GM11168 (cell line): ENCODE data around the gene TEX38.
"Not testable (repeated sequence)": the region's sequence is repeated elsewhere in the genome, so short reads cannot be mapped to it uniquely, and the experiment has no call there.

ENCODE experiments used
- in situ Hi-C: fragments of 300-500 bp; cut with MboI; formaldehyde crosslinking; loops from one replicate; pipeline ENCODE4 v1.12.0; 2022; ENCODE audit warnings: low sequenced_read_pairs; ENCODE audit not compliant: unreplicated experiment

TEX38 gene

GRCh38 chr1:46686255-46686654, 14.6 kb downstream of the TEX38 start:
- in situ Hi-C loops = no loop called here

GRCh38 chr1:46687093-46687659, 15.5 kb downstream of the TEX38 start:
- in situ Hi-C loops = no loop called here

GRCh38 chr1:46687921-46688509, 16.4 kb downstream of the TEX38 start:
- in situ Hi-C loops = no loop called here

- in situ Hi-C loops = no loop called here
These were observed 17.7 kb downstream of the TEX38 start for GRCh38 chr1:46689356-46689755.

GRCh38 chr1:46689897-46690296, 18.2 kb downstream of the TEX38 start:
- in situ Hi-C loops = no loop called here

- in situ Hi-C loops = no loop called here
These were observed 19.3 kb downstream of the TEX38 start for GRCh38 chr1:46690931-46691421.

- in situ Hi-C loops = no loop called here
These were observed 20.5 kb downstream of the TEX38 start for GRCh38 chr1:46691997-46692790.

GRCh38 chr1:46692811-46693770, 21.4 kb downstream of the TEX38 start:
- in situ Hi-C loops = no loop called here

- in situ Hi-C loops = not testable (repeated sequence)
These were observed 23.0 kb downstream of the TEX38 start for GRCh38 chr1:46694676-46695075.

GRCh38 chr1:46697053-46697452, 25.4 kb downstream of the TEX38 start:
- in situ Hi-C loops = no loop called here

GRCh38 chr1:46699666-46700065, 28.0 kb downstream of the TEX38 start:
- in situ Hi-C loops = no loop called here

GRCh38 chr1:46703927-46704641, 32.4 kb downstream of the TEX38 start:
- in situ Hi-C loops = no loop called here

- in situ Hi-C loops = no loop called here
These were observed 33.8 kb downstream of the TEX38 start for GRCh38 chr1:46705408-46705807.

- in situ Hi-C loops = no loop called here
These were observed 36.5 kb downstream of the TEX38 start for GRCh38 chr1:46708121-46708520.

GRCh38 chr1:46714976-46715375, 43.3 kb downstream of the TEX38 start:
- in situ Hi-C loops = loop anchor here (10.0 kb wide), 1 partner anchor 100 kb away; the partner anchor contains the start of gene MOB3C

GRCh38 chr1:46717654-46718053, 46.0 kb downstream of the TEX38 start:
- in situ Hi-C loops = loop anchor here (10.0 kb wide), 1 partner anchor 103 kb away; the partner anchor contains the start of gene MOB3C

- in situ Hi-C loops = loop anchor here (10.0 kb wide), 1 partner anchor 104 kb away; the partner anchor contains the start of gene MOB3C
These were observed 46.7 kb downstream of the TEX38 start for GRCh38 chr1:46718340-46718726.

- in situ Hi-C loops = loop anchor here (10.0 kb wide), 1 partner anchor 104 kb away; the partner anchor contains the start of gene MOB3C
These were observed 47.3 kb downstream of the TEX38 start, which contains the start of gene EFCAB14 for GRCh38 chr1:46718727-46719622. EFCAB14 (minus strand) TSS chr1:46719114; CDS start chr1:46718087, 1,027 bp downstream.
